Stimulated activated CD4-positive, alpha-beta T cell treated with anti-CD3 and anti-CD28 coated beads, Interleukin-12 subunit alpha, Interleukin-12 subunit beta, amount 100 ng/mL, for 4 hours (primary cell): ENCODE results near the gene ALPG.

Experiments
- DNase-seq: peaks from one replicate; pipeline ENCODE4 v3.0.0-alpha.2; 2020

The ALPG gene

DNA sequence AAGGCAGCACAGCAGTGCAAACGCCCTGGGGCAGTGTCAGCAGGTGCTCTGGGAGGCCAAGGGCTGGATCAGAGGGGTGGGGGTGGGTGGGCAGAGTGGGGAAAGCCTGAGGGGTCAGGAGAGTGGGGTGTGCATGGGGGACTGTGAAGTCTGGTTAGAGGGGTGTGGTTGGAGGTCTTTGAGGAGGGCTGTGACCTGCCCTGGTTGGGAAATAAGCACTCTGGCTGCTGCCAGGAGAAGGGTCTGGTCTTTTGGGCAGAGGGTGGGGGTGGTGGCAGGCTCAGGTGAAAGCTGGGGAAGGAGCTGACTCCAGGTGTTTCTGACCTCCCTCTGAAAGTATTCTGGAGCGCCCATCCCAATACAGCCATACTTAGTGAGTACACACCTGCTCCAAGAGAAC lies 53.5 kb downstream of the ALPG start:
- DNase-seq: no peak
